Right lobe of liver (tissue), 4 donors: ENCODE data around the gene RAET1G.

ENCODE experiments used
- POLR2A ChIP-seq: fragments of 450-650 bp; IDR thresholded peaks from one replicate; pipeline ENCODE4 v1.6.1; 2017; ENCODE audit warnings: antibody characterized with exemption, mild to moderate bottlenecking
- TF ChIP-seq, protein P1 (sequence below), 4 donors: fragments of 200-600 bp in 3 of 4; fragments of 450-650 bp in 1 of 4; IDR thresholded peaks; one replicate each; pipeline versions ENCODE4 v1.5.1 to v1.8.0; 2016 to 2022; ENCODE audit warnings: antibody characterized with exemption in 4 of 4, mild to moderate bottlenecking in 2 of 4
- donor health status: DM: no; HTN: no; CAD: no.
- donor health status: DM: no; HTN: no; CAD: no.
- donor health status: DM: no; HTN: yes; CAD: no.

DNA sequence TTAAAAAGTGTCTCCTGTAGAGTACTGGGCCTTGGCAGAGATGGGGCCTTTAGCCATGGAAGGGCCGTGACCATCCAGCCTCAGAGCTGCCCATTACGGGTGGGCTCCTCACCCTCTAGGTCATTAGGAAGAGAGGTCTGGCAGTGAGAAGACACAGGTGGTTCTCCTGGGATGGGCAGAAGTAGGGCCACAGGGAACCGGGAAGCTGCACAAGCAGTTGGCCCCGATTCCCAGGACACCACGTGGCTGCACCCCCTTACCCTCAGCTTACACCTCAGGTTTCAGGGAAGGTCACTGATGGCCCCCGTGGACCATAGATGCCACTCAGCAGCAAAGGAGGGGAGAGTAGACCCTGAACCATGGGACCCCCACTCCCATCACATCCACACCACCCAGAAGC, 1.6 kb downstream of the RAET1G start:
- TF ChIP-seq, protein P1, sequence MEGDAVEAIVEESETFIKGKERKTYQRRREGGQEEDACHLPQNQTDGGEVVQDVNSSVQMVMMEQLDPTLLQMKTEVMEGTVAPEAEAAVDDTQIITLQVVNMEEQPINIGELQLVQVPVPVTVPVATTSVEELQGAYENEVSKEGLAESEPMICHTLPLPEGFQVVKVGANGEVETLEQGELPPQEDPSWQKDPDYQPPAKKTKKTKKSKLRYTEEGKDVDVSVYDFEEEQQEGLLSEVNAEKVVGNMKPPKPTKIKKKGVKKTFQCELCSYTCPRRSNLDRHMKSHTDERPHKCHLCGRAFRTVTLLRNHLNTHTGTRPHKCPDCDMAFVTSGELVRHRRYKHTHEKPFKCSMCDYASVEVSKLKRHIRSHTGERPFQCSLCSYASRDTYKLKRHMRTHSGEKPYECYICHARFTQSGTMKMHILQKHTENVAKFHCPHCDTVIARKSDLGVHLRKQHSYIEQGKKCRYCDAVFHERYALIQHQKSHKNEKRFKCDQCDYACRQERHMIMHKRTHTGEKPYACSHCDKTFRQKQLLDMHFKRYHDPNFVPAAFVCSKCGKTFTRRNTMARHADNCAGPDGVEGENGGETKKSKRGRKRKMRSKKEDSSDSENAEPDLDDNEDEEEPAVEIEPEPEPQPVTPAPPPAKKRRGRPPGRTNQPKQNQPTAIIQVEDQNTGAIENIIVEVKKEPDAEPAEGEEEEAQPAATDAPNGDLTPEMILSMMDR (IDR thresholded peaks at IDR 0.05): no peak
- TF ChIP-seq POLR2A: no peak
